IPS-18a (cell line): ENCODE results near the gene MATN4.

Experiments used
- H3K27ac ChIP-seq: one replicate; pipeline ENCODE4 v1.5.1; 2013; ENCODE audit warnings: low read length
- H3K27me3 ChIP-seq: one replicate; pipeline ENCODE4 v1.6.1; 2013; ENCODE audit warnings: mild to moderate bottlenecking, low read length; ENCODE audit not compliant: control insufficient read depth, insufficient read depth
- H3K36me3 ChIP-seq: one replicate; pipeline ENCODE4 v1.6.1; 2013; ENCODE audit warnings: low read depth, low read length; ENCODE audit not compliant: control insufficient read depth
- H3K4me1 ChIP-seq: one replicate; pipeline ENCODE4 v1.6.1; 2013; ENCODE audit warnings: low read depth, low read length; ENCODE audit not compliant: control insufficient read depth
- H3K4me3 ChIP-seq: one replicate; pipeline ENCODE4 v1.5.1; 2013; ENCODE audit warnings: low read length
- H3K9ac ChIP-seq: one replicate; pipeline ENCODE4 v1.6.1; 2013; ENCODE audit warnings: mild to moderate bottlenecking, low read length, moderate library complexity
- H3K9me3 ChIP-seq: one replicate; pipeline ENCODE4 v1.6.1; 2013; ENCODE audit warnings: low read depth, low read length; ENCODE audit not compliant: control insufficient read depth

The MATN4 gene

GRCh38 chr20:45339084-45339483 is 31.0 kb upstream of the MATN4 start:
- H3K27me3 ChIP-seq: no peaks in the 10 kb centered on the region
- H3K9ac ChIP-seq: no peak overlapping the region
- peaks cover 55% of the 10 kb centered on the region for H3K4me1 ChIP-seq
- H3K27ac ChIP-seq: no peak overlapping the region
- H3K36me3 ChIP-seq: no peaks in the 10 kb centered on the region
- H3K9me3 ChIP-seq: no peaks in the 10 kb centered on the region
- no peak overlapping the region for H3K4me3 ChIP-seq

GRCh38 chr20:45338121-45339030 is 30.3 kb upstream of the MATN4 start:
- Histone ChIP-seq H3K27ac (no peak overlapping the region), H3K4me1 (peaks cover 48% of the 10 kb centered on the region), H3K9me3 (no peaks in the 10 kb centered on the region), H3K4me3 (no peak overlapping the region), H3K9ac (no peak overlapping the region), H3K27me3 (no peaks in the 10 kb centered on the region), H3K36me3 (no peaks in the 10 kb centered on the region)

- no peak overlapping the region for H3K27ac ChIP-seq
- H3K36me3 ChIP-seq: no peaks in the 10 kb centered on the region
- H3K27me3 ChIP-seq: no peaks in the 10 kb centered on the region
- H3K4me1 ChIP-seq: peaks cover 39% of the 10 kb centered on the region
- no peak overlapping the region for H3K4me3 ChIP-seq
- no peaks in the 10 kb centered on the region for H3K9me3 ChIP-seq
- no peak overlapping the region for H3K9ac ChIP-seq
Observed at GRCh38 chr20:45337367-45338120, 29.4 kb upstream of the MATN4 start.

GRCh38 chr20:45336530-45337366 is 28.6 kb upstream of the MATN4 start:
- H3K4me3 ChIP-seq: no peak overlapping the region
- H3K9me3 ChIP-seq: no peaks in the 10 kb centered on the region
- H3K36me3 ChIP-seq: peaks cover under 1% of the 10 kb centered on the region
- H3K27ac ChIP-seq: no peak overlapping the region
- H3K9ac ChIP-seq: no peak overlapping the region
- peaks cover 33% of the 10 kb centered on the region for H3K4me1 ChIP-seq
- H3K27me3 ChIP-seq: no peaks in the 10 kb centered on the region

GRCh38 chr20:45330476-45330875 is 22.4 kb upstream of the MATN4 start:
- Histone ChIP-seq H3K27ac (no peak overlapping the region), H3K9me3 (no peaks in the 10 kb centered on the region), H3K4me1 (no peaks in the 10 kb centered on the region), H3K9ac (no peak overlapping the region), H3K4me3 (no peak overlapping the region), H3K36me3 (peaks cover 47% of the 10 kb centered on the region), H3K27me3 (no peaks in the 10 kb centered on the region)

GRCh38 chr20:45329497-45330319 is 21.6 kb upstream of the MATN4 start:
- no peaks in the 10 kb centered on the region for H3K4me1 ChIP-seq
- no peaks in the 10 kb centered on the region for H3K27me3 ChIP-seq
- H3K4me3 ChIP-seq: no peak overlapping the region
- no peak overlapping the region for H3K9ac ChIP-seq
- no peak overlapping the region for H3K27ac ChIP-seq
- H3K36me3 ChIP-seq: peaks cover 47% of the 10 kb centered on the region
- H3K9me3 ChIP-seq: no peaks in the 10 kb centered on the region

GRCh38 chr20:45328451-45328850 is 20.4 kb upstream of the MATN4 start:
- Histone ChIP-seq H3K4me1 (no peaks in the 10 kb centered on the region), H3K9me3 (no peaks in the 10 kb centered on the region), H3K36me3 (peaks cover 47% of the 10 kb centered on the region), H3K27ac (no peak overlapping the region), H3K4me3 (no peak overlapping the region), H3K27me3 (no peaks in the 10 kb centered on the region), H3K9ac (no peak overlapping the region)

- no peaks in the 10 kb centered on the region for H3K4me1 ChIP-seq
- H3K27ac ChIP-seq: no peak overlapping the region
- H3K9ac ChIP-seq: no peak overlapping the region
Observed at GRCh38 chr20:45325371-45325770, 17.3 kb upstream of the MATN4 start.

GRCh38 chr20:45323731-45324130 is 15.6 kb upstream of the MATN4 start:
- H3K9ac ChIP-seq: no peak overlapping the region
- H3K4me1 ChIP-seq: no peaks in the 10 kb centered on the region
- H3K9me3 ChIP-seq: no peaks in the 10 kb centered on the region
- no peaks in the 10 kb centered on the region for H3K27me3 ChIP-seq
- H3K36me3 ChIP-seq: peaks cover 17% of the 10 kb centered on the region
- no peak overlapping the region for H3K4me3 ChIP-seq
- H3K27ac ChIP-seq: no peak overlapping the region

More at GRCh38 chr20:45325371-45325770, 17.3 kb upstream of the MATN4 start:
- Histone ChIP-seq H3K36me3 (peaks cover 33% of the 10 kb centered on the region), H3K4me3 (no peak overlapping the region), H3K9me3 (no peaks in the 10 kb centered on the region), H3K27me3 (no peaks in the 10 kb centered on the region)

- H3K27me3 ChIP-seq: no peaks in the 10 kb centered on the region
- no peak overlapping the region for H3K4me3 ChIP-seq
- no peaks in the 10 kb centered on the region for H3K4me1 ChIP-seq
- H3K9ac ChIP-seq: no peak overlapping the region
- no peaks in the 10 kb centered on the region for H3K9me3 ChIP-seq
- H3K27ac ChIP-seq: no peak overlapping the region
- H3K36me3 ChIP-seq: peaks cover 10% of the 10 kb centered on the region
Observed at GRCh38 chr20:45322952-45323383, 14.9 kb upstream of the MATN4 start.
